HG02970 (cell line): Measurements from ENCODE around the gene FNBP1.

Experiments used
- ATAC-seq: cut with Tn5 transposase; IDR thresholded peaks from one replicate; pipeline ENCODE4 v1.9.1; 2021; ENCODE audit warnings: mild to moderate bottlenecking, moderate library complexity, moderate number of reproducible peaks; ENCODE audit not compliant: unreplicated experiment, low FRiP score

Gene FNBP1

DNA sequence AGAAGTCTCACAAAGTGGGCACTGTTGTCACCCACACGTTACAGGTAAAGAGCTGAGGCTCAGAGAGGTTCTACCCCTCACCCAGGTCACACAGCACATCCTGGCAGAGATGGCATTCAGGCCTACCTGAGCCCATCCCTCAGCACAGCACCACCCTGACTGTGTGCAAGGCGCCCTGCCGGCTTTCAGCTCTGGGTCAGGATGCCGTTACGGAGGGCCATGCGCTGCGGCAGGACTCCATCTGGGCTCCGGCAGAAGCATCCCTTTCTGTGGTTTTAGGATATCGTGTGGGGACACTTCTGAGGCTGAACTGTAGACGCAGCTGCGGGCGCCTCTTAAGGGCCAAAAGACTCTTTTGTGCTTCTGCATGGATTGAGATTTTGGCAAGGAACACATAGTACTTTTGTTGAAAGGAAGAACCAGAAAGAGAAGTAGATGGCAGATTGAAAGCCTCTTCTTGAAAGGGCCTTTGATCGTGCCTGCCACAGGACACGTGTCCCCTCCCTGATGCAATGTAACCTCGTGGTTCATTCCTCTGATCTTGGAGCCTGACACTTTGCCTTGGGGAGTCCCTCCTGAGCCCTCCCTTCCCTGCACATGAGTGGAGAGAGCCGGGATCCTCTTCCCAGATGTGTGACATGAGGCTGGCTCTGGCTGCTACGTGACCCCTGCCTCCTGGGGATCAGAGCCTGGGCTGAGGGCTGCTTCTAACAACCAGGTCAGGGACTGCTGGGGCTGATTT is 176.4 kb downstream of the FNBP1 start:
- ATAC-seq: no peak

DNA sequence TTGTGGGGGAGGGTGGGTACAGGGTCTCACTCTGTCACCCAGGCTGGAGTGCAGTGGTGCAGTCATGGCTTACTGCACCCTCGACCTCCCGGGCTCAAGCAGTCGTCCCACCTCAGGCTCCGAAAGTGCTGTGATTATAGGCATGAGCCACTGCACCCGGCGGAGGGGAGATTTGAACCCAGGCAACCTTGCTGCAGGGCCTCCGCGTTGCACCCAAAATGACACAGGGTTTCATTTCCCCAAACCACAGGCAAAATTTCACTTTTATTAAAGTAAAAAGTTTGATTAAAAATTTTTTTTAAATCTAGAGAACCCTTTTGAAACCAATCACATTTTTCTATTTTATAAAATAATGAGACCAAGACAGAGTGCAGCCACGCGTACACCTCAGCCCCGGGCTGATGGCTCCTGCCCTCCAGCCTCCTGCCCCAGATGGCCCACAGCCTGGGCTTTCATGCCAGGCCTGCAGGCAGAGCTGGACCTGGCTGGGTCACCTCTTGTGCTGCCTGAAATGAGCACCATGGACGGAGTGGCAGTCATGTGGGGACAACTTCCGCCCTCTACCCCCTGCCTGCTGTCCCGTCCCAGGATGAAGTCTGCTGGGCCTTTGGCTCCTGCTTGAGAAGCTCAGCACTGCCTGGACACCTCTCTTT is 177.2 kb downstream of the FNBP1 start:
- ATAC-seq: no peak

DNA sequence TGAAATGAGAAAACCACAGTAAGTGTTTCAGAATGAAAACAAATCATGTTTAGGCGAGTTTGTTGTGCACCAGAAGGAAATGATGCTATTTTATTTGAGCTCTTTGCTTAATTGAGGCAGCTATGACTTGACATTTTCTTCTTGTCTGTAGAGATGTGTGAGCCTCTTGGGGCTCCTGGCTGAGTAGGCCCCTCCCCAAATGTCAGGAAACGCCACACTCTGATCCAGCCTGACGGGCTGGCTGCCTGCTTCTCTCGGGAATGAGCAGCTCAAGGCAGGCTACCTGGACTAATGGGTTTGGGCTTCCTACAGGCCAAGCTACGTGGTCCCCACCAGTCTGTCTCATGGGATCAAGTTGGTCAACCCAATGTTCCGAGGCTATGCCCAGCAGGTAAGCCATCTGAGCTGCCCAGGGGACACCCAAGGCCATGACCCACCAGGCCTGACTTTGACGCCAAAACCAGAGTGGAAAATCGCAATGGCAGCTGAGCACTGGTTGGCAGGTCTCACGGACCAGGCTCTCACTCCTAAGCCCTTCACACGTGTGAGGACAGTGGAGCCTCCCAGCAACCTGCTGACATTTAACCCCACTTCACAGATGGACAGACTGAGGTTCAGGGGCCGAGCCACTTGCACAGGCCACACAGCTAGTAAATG is 177.9 kb downstream of the FNBP1 start:
- ATAC-seq: no peak

DNA sequence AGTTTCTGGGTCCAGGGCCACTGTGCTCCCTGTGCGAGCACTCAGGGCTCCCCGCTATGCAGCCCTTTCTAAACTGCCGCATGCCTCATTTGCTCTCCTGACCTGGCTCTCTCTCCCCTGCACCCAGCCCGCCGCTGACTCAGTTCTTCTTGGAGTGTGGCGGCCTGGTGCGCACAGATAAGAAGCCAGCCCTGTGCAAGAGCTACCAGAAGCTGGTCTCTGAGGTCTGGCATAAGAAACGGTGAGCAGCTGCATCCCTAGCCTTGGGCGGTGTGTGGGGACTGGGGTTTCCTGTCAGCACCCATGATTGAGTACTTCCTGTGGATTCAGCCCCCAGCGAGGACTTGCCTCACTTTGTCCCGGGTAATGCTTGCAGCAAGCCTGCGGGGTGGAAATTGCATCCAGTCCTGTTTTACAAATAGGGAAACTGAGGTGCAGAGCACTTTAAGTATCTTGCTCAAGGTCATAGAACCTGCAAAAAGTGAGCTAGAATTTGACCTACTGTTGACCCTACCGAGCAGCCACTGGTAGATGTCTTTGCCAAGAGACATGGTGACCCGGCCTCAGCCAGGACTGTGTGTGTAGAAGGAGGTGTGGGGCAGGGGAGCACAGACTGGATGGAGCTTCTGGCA is 179.8 kb downstream of the FNBP1 start:
- ATAC-seq: no peak

DNA sequence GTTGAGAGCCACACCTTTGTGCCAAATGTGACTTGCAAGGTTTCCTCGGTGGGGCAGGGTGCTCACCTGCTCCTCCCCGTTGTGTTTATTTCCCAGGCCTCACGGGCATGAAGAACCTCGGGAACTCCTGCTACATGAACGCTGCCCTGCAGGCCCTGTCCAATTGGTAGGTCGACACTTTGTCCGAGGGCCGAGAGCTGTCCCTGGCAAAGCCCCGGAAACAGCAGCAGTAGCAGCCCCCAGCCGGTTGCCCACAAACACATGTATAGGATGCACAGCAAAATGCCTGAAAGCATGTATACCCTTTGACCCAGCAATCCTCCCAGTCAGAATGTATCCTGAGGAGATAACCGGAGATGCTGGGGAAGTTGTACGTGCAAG is 181.6 kb downstream of the FNBP1 start:
- ATAC-seq: no peak

DNA sequence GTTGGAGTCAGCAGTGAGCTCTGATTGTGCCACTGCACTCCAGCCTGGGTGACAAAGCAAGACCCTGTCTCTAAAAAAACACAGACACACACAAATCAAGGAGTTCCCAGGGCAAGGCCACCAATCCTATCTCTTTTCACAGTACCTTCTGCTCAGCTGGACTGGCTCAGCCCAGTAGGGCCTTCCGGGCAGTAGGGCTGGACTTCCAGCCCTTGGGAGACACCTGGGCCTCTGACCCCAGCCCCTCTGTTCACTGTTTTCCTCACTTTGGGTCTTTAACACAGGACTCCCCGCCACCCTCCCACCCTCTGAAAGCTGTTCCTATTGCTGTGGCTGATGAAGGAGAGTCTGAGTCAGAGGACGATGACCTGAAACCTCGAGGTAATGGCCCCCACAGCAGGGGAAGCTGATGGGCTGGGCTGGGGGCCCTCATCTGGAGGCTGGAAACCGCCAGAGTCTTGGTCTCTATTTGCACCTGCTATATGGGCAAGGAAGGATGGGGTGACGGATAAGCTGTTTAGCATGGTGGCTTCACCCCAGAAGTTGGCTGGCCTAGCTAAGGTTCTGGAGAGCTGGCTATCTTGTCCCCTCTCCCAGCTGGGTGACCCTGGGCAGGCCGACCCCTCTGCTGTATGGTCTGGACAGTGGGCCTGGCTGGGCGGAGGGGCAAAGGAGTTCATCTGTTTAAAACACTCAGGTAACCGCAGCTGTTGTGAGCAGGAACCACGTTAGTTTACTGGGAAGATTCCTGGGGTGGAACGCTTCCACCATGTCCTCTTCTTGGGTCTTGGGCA is 182.1 kb downstream of the FNBP1 start:
- no peak for ATAC-seq

DNA sequence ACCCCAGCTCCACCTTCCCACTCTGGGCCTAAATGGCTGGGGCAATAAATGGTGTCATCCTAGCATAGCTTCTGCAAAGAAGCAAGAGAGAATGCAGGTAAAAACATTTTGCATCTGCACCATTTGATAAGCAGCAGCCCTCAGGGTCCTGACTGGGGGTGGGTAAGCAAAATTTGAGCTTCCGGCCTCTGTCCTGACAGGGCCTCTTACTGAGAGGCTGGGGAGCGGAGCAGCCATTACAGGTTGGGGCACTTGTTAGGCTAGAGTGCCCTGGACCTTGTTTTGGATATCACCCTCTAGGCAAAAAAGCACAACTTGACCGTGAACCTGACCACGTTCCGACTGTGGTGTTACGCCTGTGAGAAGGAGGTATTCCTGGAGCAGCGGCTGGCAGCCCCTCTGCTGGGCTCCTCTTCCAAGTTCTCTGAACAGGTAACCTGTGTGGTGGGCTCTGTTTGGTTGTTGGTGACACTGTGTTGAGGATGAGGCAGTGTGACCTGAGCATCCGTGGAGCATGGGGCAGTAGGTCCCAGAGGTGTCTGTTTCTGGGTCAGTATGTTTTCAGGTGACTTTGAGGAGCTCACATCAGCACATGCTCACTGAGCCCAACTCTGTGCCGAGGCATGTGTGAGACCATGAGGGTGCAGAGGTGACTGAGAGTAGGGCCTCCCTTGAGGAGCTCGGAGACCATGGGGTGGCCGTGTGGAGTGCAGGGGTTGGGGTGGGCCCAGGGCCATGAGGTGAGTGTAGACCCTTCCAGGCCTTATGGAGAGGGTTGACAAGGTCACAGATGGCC is 184.6 kb downstream of the FNBP1 start:
- ATAC-seq: no peak

DNA sequence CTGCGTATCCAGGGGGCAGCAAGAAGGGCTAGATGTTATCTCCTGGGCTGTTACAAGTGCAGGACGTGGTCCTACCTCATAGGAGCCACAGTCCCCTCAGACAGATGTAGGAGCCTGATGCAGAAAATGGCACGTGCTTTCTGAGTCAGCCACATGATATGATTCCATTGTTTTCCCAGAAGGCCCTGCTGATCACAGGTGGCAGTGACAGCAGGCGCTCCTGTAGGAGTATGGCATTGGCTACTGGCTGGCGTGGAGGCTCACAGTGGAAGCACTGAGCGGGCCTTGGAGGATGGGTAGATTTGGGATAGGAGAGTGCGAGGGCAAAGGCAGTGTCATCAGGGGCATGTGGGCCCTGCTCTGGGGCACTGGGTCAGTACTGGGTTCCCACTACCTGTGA is 185.8 kb downstream of the FNBP1 start:
- ATAC-seq: no peak

DNA sequence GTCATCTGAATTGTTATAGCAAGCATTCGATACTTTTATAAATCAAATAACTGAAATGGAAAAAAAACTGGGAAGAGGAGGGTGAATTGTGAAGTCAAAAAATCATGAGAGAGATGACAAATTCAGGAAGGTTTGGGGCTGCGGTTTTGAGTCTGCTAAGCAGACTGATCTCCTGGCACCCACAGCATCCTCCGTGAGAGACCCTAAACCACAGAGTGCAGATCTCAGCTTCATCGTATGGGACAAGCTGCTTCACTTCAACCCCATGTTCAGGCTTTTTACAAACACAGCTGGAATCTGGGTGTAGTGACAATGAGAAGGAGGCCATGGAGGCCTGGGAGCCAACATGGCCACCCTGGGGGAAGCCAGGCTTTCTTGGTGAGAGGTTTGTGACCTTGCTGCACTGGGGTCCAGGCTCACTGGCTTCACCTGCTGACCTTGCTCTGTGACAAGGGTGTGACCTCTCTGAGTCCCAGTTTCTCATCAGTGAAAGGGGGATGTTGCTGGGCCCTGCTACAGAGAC is 188.3 kb downstream of the FNBP1 start:
- no peak for ATAC-seq

DNA sequence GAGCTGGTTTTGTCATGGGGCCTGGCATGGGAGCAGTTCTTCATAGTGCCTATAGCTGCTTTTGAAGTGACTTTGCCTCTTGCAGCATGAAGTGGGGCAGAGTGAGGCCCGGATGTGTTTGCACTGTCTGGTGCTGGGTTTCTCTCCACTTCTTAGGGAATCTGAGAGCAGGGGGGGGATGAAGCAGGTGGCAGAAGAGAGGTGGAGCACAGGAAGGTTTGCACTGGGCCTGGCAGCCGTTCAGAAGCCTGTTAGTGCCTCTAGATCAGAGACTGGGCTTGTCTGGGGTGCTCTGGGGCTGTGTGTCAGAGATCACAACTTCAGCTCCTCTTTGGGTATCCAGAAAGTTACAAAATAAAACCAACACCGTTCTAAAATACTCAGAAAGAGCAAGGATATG is 189.4 kb downstream of the FNBP1 start:
- no peak for ATAC-seq

DNA sequence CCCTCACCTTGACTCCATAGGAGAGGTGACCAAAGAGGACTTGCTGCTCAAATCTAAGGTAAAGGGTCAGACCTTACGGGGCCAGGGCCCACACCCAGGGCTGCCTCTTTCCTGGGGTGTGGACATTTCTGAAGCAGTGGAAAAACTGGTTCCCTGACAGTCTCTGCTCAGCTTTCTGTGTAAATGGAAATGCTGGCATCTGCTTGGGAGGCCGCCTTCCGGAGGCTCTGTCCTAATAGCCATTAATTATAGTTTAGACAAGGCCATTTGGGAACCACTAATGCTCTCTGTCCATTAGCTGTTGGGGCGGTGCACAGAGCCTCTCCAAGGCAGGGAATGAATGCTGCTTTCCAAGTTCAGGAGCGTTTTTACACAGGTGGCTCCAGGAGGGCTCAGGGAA is 190.4 kb downstream of the FNBP1 start:
- ATAC-seq: no peak

DNA sequence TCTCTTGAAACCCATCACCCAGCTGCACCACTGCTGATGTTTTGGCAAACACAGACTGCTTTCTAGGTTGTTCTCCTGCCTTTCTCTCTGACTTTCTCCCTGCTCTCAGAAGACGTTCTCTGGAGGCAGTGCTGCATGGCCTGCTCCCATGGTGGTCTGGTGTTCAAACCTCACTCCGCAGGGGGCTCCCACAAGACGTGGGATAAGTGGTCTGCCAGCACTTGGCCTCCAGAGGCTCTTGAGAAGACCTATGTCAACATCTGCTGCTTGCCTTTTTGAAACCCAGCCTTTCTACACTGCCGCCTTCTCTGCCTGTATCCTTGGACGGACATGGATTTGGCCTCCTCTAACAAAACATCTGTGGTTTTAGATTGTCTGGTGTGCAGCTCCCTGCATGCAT is 191.2 kb downstream of the FNBP1 start:
- ATAC-seq: no peak

DNA sequence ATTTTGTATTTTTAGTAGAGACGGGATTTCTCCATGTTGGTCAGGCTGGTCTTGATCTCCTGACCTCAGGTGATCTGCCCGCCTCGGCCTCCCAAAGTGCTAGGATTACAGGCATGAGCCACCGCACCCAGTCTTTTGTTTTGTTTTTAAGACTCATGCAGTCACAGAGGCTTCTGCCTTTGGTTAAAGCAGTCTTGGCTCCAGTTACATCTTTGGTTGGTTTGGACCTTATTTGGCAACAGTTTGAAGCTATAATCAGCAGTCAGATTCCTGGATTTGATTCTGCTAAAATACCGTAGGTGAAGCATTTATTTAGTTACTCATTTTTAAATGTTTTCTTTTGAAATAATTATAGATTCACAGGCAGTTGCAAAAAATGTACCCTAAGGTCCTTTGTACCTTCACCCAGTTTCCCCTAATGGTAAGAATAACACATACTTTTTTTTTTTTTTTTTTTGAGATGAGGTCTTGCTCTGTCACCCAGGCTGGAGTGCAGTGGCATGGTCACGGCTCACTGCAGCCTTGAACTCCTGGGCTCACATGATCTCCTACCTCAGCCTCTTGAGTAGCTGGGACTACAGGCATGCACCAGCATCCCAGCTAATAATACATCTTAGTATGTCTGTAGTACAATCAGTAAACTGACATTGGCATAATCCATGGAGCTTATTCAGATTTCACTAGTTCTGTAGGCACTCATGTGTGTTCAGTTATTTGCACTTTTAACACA is 192.0 kb downstream of the FNBP1 start:
- ATAC-seq: no peak

DNA sequence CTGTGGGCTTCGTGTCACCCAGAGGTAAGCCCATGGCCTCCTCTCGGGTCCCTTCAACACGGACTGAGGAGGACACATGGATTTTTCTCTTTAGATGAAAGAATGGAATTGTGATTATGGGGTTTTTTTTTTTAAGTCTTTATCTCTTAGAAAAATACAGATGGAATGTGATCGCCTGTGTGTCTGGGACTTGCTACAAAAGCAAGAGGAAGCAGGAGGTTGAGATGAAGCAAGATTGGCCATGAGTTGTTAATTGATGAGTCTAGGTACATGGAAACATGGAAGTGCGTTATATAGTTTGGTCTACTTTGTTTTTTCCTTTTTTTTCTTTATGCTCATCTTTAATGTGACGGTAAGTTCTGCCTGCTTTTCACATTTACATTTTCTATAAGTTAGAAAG is 193.1 kb downstream of the FNBP1 start:
- ATAC-seq: no peak

DNA sequence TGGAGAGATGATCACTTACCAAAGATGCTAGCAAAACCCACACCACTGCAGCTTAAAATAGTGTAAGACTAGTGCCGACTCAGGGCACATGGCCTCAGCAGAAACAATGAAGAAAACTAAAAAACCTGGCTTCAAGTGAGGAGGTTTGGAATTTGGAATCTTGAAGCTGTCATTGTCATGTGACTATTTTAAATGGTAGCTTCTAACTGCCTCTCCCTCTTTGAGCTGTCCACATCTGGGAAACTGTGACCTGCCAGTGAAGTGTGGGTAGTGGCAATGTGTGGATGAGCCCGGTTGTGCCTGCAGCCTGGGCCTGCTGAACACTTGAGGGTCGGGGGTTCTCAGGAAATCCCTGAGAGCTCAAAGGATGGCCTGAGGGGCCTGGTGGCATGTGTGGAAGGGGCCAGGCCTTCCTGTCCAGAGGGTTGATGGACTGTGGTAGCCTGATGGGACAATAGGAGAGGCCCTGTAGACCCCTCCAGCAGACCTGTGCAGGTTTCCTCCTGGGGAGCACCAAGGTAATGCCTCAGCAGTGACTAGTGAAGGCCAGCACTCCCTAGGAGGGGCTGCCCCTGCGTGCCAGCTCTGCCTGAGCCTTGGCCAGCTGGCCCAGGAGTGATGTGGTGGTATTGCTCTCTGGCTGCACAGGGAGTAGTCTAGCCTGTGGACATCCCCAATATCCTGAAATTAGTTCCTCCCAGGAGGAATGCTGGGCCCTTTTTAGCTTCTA is 194.1 kb downstream of the FNBP1 start:
- ATAC-seq: no peak

DNA sequence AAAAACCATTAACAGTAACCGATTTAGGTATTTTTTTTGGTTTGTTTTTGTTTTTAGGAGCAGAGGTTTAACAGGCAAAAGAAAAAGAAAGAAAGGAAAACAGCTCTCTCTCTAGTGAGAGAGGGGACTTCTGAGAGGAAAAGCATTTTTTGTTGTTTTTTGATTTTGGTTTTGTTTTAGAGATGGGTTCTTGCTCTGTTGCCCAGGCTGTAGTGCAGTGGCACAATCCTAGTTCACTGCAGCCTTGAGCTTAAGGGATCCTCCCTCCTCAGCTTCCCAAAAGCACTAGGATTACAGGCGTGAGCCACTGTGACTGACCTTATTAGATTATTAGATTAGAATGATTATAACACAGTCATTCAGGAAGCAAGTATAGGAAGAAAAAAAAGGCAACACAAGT is 197.6 kb downstream of the FNBP1 start:
- no peak for ATAC-seq

DNA sequence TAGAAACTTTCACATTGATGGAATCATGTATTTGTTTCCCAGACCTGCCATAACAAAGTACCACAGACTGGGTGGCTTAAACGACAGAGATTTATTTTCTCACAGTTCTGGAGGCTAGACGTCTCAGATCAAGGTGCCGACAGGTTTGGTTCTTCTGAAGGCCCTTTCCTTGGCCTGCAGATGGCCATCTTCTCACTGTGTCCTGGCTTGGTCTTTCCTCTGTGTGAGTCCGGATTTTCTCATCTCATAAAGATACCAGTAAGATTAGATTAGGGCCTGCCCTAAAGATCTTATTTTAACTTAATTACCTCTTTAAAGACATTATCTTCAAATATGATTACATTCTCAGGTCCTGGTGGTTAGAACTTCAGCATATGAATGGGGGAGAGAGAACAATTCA is 201.9 kb downstream of the FNBP1 start:
- no peak for ATAC-seq

DNA sequence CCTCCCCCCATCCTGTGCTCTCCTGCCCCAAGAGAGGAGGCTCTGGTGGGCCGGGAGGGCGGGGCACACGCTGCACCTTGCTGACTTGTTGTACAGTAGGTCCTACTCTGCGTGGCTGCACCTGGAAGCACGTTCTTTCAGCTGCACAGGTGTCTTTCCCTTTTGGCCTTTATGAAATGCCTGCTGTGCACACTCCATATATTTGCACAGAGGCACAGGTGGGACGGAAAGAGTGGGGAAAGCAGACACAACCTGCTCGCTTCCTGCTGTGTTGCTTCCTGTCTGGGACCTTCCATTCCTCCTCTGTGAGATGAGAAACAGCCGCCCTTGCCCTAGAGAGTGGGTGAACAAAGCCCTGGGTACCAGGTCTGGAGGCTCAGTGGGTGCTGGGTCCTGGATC is 203.0 kb downstream of the FNBP1 start:
- ATAC-seq: no peak
